ENCODE data around the gene CPNE2. TPM values are rescaled to one million over a fixed set of nuclear protein-coding genes. Genes with fewer than 3 reads are reported as not detected.

Gene CPNE2
- total RNA-seq, 1 donor from 2014 or later, result 36.6 TPM

DNA sequence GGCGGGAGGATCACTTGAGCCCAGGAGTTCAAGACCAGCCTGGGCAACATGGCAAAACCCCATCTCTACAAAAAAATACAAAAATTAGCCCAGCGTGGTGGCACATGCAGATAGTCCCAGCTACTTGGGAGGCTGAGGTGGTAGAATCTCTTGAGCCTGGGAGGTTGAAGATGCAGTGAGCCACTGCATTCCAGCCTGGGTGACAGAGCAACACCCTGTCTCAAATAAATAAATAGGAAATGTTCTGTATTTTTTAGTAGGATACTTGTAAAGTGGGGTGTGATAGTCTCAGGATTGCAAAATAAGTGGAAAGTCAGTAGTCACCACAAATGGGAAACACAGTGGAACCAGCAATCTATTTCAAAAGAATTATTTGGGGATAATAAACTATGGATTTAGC, 97.8 kb downstream of the CPNE2 start:
- Histone ChIP-seq H3K36me3 (no peaks in the 10 kb centered on the region), H3K4me1 (peaks cover 5 to 45% of the 10 kb centered on the region in 2 donors), H3K4me3 (no peak overlapping the region), H3K27ac (no peak overlapping the region), H3K27me3 (no peaks in the 10 kb centered on the region), H3K9me3 (no peaks in the 10 kb centered on the region)
- TF ChIP-seq, protein P1, sequence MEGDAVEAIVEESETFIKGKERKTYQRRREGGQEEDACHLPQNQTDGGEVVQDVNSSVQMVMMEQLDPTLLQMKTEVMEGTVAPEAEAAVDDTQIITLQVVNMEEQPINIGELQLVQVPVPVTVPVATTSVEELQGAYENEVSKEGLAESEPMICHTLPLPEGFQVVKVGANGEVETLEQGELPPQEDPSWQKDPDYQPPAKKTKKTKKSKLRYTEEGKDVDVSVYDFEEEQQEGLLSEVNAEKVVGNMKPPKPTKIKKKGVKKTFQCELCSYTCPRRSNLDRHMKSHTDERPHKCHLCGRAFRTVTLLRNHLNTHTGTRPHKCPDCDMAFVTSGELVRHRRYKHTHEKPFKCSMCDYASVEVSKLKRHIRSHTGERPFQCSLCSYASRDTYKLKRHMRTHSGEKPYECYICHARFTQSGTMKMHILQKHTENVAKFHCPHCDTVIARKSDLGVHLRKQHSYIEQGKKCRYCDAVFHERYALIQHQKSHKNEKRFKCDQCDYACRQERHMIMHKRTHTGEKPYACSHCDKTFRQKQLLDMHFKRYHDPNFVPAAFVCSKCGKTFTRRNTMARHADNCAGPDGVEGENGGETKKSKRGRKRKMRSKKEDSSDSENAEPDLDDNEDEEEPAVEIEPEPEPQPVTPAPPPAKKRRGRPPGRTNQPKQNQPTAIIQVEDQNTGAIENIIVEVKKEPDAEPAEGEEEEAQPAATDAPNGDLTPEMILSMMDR (IDR thresholded peaks at IDR 0.05), result no peak
- intact Hi-C loops (cut with DNase I), result no loop called here
- DNase-seq (ENCODE audit: low spot score in 2 of 2), result no peak

DNA sequence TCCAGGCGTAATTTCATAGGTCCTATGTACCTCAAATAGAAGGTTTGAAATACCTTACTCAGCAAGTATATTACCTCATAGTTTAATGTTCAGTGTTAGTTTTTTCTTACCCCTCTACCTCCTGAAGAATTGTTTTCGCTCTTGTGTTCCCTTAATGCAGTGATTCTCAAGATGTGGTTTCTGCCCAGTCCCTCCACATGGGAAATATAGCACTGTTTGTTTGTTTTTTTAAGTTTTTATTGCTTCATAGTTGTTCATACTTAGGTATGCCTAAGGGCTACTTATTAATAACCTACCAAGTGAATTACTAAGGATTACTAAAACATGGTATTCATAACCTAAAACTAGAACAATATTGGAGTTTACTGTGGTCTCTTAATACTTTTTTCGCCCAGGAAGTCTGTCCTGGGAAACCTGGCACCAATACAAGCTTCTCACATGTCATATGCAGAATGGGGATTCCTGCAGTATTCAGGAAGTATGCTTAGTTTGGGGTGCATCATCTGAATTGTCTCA, 98.7 kb downstream of the CPNE2 start:
- DNase-seq (ENCODE audit: low spot score in 2 of 2), result no peak
- TF ChIP-seq, protein P1 (IDR thresholded peaks at IDR 0.05), result no peak
- Histone ChIP-seq H3K9me3 (no peaks in the 10 kb centered on the region), H3K4me1 (peaks cover 5 to 47% of the 10 kb centered on the region in 2 donors), H3K36me3 (no peaks in the 10 kb centered on the region), H3K4me3 (no peak overlapping the region), H3K27me3 (no peaks in the 10 kb centered on the region), H3K27ac (no peak overlapping the region)
- intact Hi-C loops (cut with DNase I), result no loop called here

DNA sequence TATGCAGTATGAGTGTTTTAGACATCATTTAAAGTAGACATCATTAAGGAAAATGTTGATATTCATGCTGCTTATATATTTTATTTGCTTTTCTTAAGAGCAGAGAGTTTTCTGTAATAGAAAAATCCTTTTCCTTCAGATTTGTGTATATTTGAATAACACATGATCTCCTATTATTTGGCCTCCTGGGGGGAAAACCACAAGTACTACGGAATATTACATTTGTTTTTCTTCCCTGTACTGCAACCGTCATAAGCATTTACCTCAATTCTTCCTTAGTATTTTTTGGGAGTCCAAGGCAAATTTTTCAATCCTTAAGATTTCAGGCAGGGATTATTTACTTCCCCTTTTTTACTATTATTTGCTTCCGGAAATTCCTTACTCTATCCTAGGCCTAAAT, 99.8 kb downstream of the CPNE2 start:
- no peak for DNase-seq (ENCODE audit: low spot score in 2 of 2)
- H3K27me3 ChIP-seq, result no peaks in the 10 kb centered on the region
- no peaks in the 10 kb centered on the region for H3K36me3 ChIP-seq
- intact Hi-C loops (cut with DNase I), result no loop called here
- TF ChIP-seq, protein P1 (IDR thresholded peaks at IDR 0.05), result no peak
- no peaks in the 10 kb centered on the region for H3K9me3 ChIP-seq
- no peak overlapping the region for H3K4me3 ChIP-seq
- H3K27ac ChIP-seq, result peak overlapping the region; percentile 20 to 31
- H3K4me1 ChIP-seq, result peaks cover 5 to 50% of the 10 kb centered on the region in 2 donors

DNA sequence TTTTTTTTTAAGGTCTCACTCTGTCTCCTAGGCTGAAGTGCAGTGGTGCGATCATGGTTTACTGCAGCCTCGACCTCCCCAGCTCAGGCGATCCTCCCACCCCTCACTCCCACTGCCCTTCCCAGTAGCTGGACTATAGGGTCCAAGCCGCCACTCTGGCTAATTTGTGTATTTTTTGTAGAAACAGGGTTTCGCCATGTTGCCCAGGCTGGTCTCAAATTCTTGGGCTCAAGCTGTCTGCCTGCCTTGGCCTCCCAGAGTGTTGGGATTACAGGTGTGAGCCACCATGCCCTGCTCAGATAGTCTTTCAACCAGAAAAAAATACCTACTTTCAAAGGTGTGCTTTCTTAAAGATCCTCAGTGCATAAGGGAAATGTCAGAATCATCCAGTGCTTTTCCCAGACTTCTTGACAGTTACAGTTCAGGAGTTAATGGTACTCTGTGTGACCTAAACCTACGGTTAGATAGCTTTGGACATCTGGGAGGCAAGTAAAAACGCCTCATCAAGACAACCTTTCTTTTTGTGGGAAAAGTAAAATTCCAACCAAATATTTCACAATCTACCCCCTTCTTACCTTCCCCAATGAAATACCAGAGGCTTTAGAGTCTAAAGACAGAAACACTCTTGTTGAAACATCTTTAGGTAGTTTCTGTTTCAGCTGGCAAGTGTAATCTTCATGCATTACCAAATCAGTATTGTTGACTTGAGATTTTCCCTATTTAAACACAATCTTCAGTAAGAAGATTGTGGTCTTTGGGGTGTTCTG, 100.5 kb downstream of the CPNE2 start:
- no peaks in the 10 kb centered on the region for H3K36me3 ChIP-seq
- H3K4me3 ChIP-seq, result no peak overlapping the region
- intact Hi-C loops (cut with DNase I), result no loop called here
- peaks cover 0 to 43% of the 10 kb centered on the region in 2 donors for H3K4me1 ChIP-seq
- H3K9me3 ChIP-seq, result no peaks in the 10 kb centered on the region
- no peak for DNase-seq (ENCODE audit: low spot score in 2 of 2)
- H3K27ac ChIP-seq, result peak overlapping the region in 1 of 2 donors; percentile 20
- TF ChIP-seq, protein P1 (IDR thresholded peaks at IDR 0.05), result no peak
- no peaks in the 10 kb centered on the region for H3K27me3 ChIP-seq

DNA sequence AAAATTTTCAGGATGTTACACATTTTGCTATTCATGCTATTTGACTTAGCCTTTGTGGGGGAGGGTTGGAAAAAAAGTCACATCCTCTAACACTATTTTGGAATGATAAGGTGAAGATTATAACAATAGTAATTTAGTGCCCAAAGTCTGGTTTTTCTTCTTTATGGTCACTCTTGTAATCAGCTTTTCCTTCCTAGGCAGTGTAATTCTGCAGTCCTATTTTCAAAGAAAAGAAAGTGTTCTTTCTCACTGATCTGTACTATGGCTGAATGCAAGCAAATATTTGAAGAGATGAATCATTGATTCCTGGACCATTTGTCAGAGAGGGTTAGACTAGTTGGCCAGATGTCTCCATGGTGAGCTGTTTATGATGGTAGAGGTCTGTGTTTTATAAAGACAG, 102.1 kb downstream of the CPNE2 start:
- no peaks in the 10 kb centered on the region for H3K36me3 ChIP-seq
- no peaks in the 10 kb centered on the region for H3K9me3 ChIP-seq
- DNase-seq (ENCODE audit: low spot score in 2 of 2), result no peak
- peaks cover 0 to 38% of the 10 kb centered on the region in 2 donors for H3K4me1 ChIP-seq
- H3K27ac ChIP-seq, result peak overlapping the region; percentile 47 to 64
- H3K4me3 ChIP-seq, result no peak overlapping the region
- intact Hi-C loops (cut with DNase I), result loop anchor here (2.0 kb wide), 1 partner anchor 50 kb away; the partner anchor contains the start of gene ARL2BP
- TF ChIP-seq, protein P1 (IDR thresholded peaks at IDR 0.05), result no peak
- H3K27me3 ChIP-seq, result no peaks in the 10 kb centered on the region
